ENCODE measurements around the gene HMG20B.

The HMG20B gene

GRCh38 chr19:3619631-3620012, 46.9 kb downstream of the HMG20B start:
- no peak for TF ChIP-seq CTCF (IDR thresholded peaks at IDR 0.05; ENCODE audit: insufficient read depth, low read depth, low read length, missing control alignments)
- H3K4me3 ChIP-seq (ENCODE audit: low read depth, low read length), result no peak overlapping the region
- no peak for DNase-seq (ENCODE audit: low read depth)

- no peak for DNase-seq (ENCODE audit: low read depth)
- no peak overlapping the region for H3K4me3 ChIP-seq (ENCODE audit: low read depth, low read length)
- no peak for TF ChIP-seq CTCF (IDR thresholded peaks at IDR 0.05; ENCODE audit: insufficient read depth, low read depth, low read length, missing control alignments)
These were observed 47.5 kb downstream of the HMG20B start for GRCh38 chr19:3620145-3620816.

GRCh38 chr19:3620817-3621547, 48.2 kb downstream of the HMG20B start:
- no peak for DNase-seq (ENCODE audit: low read depth)
- TF ChIP-seq CTCF (IDR thresholded peaks at IDR 0.05; ENCODE audit: insufficient read depth, low read depth, low read length, missing control alignments), result no peak

GRCh38 chr19:3621689-3622088, 48.9 kb downstream of the HMG20B start:
- DNase-seq (ENCODE audit: low read depth), result no peak
- no peak for TF ChIP-seq CTCF (IDR thresholded peaks at IDR 0.05; ENCODE audit: insufficient read depth, low read depth, low read length, missing control alignments)
- no peak overlapping the region for H3K4me3 ChIP-seq (ENCODE audit: low read depth, low read length)

More at GRCh38 chr19:3620817-3621547, 48.2 kb downstream of the HMG20B start:
- no peak overlapping the region for H3K4me3 ChIP-seq (ENCODE audit: low read depth, low read length)

- TF ChIP-seq CTCF (IDR thresholded peaks at IDR 0.05; ENCODE audit: insufficient read depth, low read depth, low read length, missing control alignments), result no peak
- no peak for DNase-seq (ENCODE audit: low read depth)
- no peak overlapping the region for H3K4me3 ChIP-seq (ENCODE audit: low read depth, low read length)
These were observed 49.5 kb downstream of the HMG20B start for GRCh38 chr19:3622224-3622623.

GRCh38 chr19:3623716-3624115, 51.0 kb downstream of the HMG20B start:
- H3K4me3 ChIP-seq (ENCODE audit: low read depth, low read length), result no peak overlapping the region
- TF ChIP-seq CTCF (IDR thresholded peaks at IDR 0.05; ENCODE audit: insufficient read depth, low read depth, low read length, missing control alignments), result no peak
- DNase-seq (ENCODE audit: low read depth), result no peak
